ENCODE data around the gene RIBC1.
"Not testable (repeated sequence)": the region's sequence is repeated elsewhere in the genome, so short reads cannot be mapped to it uniquely, and the experiment has no call there.

- not testable (repeated sequence) for TF ChIP-seq CTCF (IDR thresholded peaks at IDR 0.05 in 8 of 11, conservative IDR thresholded peaks at IDR 0.05 in 3 of 11); POLR2A (IDR thresholded peaks at IDR 0.05); POLR2AphosphoS5 (IDR thresholded peaks at IDR 0.05)
Measured at GRCh38 chrX:53468659-53469058, 46.0 kb downstream of the RIBC1 start.
